B cell (primary cell): ENCODE measurements around the gene NKG7. TPM values are rescaled to one million over a fixed set of nuclear protein-coding genes. Genes with fewer than 3 reads are reported as not detected.

ENCODE experiments used
- ATAC-seq: fragments of 200-7000 bp; cut with Tn5 transposase; one replicate; pipeline ENCODE4 v1.10.0; 2021; ENCODE audit warnings: low read depth, mild to moderate bottlenecking, moderate number of reproducible peaks, moderate library complexity
- CTCF ChIA-PET: fragments of 350-600 bp; sonication (Branson Sonifier 250); formaldehyde crosslinking; loops from one replicate; lab custom pipeline; 2021; ENCODE audit warnings: antibody characterized with exemption, inconsistent platforms; lab: Charles Lee
- POLR2A ChIA-PET: fragments of 350-600 bp; sonication (Branson Sonifier 250); formaldehyde crosslinking; loops from one replicate; lab custom pipeline; 2021; ENCODE audit warnings: antibody characterized with exemption; lab: Charles Lee
- DNase-seq: peaks from one replicate; pipeline ENCODE4 v3.0.0; 2013
- H2AFZ ChIP-seq: 2 replicates; pipeline ENCODE4 v1.6.1; 2012; ENCODE audit warnings: mild to moderate bottlenecking, low read depth, low read length; ENCODE audit not compliant: insufficient read depth, poor library complexity, severe bottlenecking
- H3K27ac ChIP-seq, 2 donors: 1 replicate in 1 of 2; 2 replicates in 1 of 2; pipeline ENCODE4 v1.5.1; 2012 to 2013; ENCODE audit warnings: low read length in 2 of 2, mild to moderate bottlenecking in 2 of 2, moderate library complexity in 1 of 2
- H3K27me3 ChIP-seq, 4 experiments: fragments of 200-600 bp in 1 of 4; sonication (generic) in 1 of 4; replicated peaks in 1 of 4; 1 replicate in 2 of 4; 2 replicates in 2 of 4; pipeline versions ENCODE4 v1.6.1 to v1.7.0; 2013 to 2016; ENCODE audit warnings: low read length in 3 of 4, mild to moderate bottlenecking in 2 of 4, mixed read lengths in 1 of 4, moderate library complexity in 1 of 4; ENCODE audit not compliant: insufficient read depth in 4 of 4, control insufficient read depth in 3 of 4; ENCODE audit errors: control extremely low read depth in 1 of 4
- H3K36me3 ChIP-seq, 2 experiments: replicated peaks in 1 of 2; 1 replicate in 1 of 2; 2 replicates in 1 of 2; pipeline versions ENCODE4 v1.6.1 to v1.7.1; 2013; ENCODE audit warnings: low read length in 1 of 2; ENCODE audit not compliant: insufficient read depth in 2 of 2, control insufficient read depth in 1 of 2; ENCODE audit errors: control extremely low read depth in 1 of 2, extremely low read depth in 1 of 2
- H3K4me1 ChIP-seq, 2 donors: fragments of 200-600 bp in 1 of 2; sonication (generic) in 1 of 2; 1 replicate in 1 of 2; 2 replicates in 1 of 2; pipeline versions ENCODE4 v1.5.1 to v1.6.1; 2013 to 2017; ENCODE audit warnings: low read length in 2 of 2; ENCODE audit not compliant: control insufficient read depth in 2 of 2, insufficient read depth in 2 of 2
- H3K4me2 ChIP-seq: replicated peaks from 2 replicates; pipeline ENCODE3; 2012; ENCODE audit warnings: mild to moderate bottlenecking, low read depth, low read length; ENCODE audit not compliant: poor library complexity, severe bottlenecking
- H3K4me3 ChIP-seq, 5 experiments: fragments of 200-600 bp in 1 of 5; sonication (generic) in 1 of 5; 1 replicate in 3 of 5; 2 replicates in 2 of 5; pipeline versions ENCODE4 v1.5.1 to v1.7.0; 2011 to 2016; ENCODE audit warnings: low read length in 4 of 5, mild to moderate bottlenecking in 4 of 5, low read depth in 2 of 5, control low read depth in 1 of 5, moderate library complexity in 1 of 5; ENCODE audit not compliant: insufficient read depth in 1 of 5; ENCODE audit errors: control extremely low read depth in 1 of 5, extremely low read depth in 1 of 5
- H3K79me2 ChIP-seq: fragments of 200-600 bp; sonication (generic); one replicate; pipeline ENCODE4 v1.6.0; 2016; ENCODE audit warnings: low read length; ENCODE audit not compliant: control insufficient read depth, insufficient read depth
- H3K9ac ChIP-seq: fragments of 200-600 bp; sonication (generic); 2 replicates; pipeline ENCODE4 v1.6.1; 2017; ENCODE audit warnings: mild to moderate bottlenecking, low read length, moderate library complexity
- H3K9me3 ChIP-seq, 3 donors: one replicate each; pipeline versions ENCODE4 v1.6.1 to v1.7.1; 2013; ENCODE audit warnings: low read length in 2 of 3; ENCODE audit not compliant: control insufficient read depth in 2 of 3, insufficient read depth in 1 of 3; ENCODE audit errors: control extremely low read depth in 1 of 3
- H4K20me1 ChIP-seq: 2 replicates; pipeline ENCODE4 v1.6.0; 2012; ENCODE audit warnings: mild to moderate bottlenecking, low read length; ENCODE audit not compliant: insufficient read depth, control insufficient read depth, poor library complexity, severe bottlenecking
- H3K27ac Mint-ChIP-seq: one replicate; pipeline ENCODE4 v1.8.0; 2021; ENCODE audit warnings: mixed read lengths
- H3K27me3 Mint-ChIP-seq: one replicate; pipeline ENCODE4 v1.8.0; 2021; ENCODE audit warnings: mixed read lengths
- H3K4me1 Mint-ChIP-seq: one replicate; pipeline ENCODE4 v1.8.0; 2021; ENCODE audit warnings: mixed read lengths
- H3K4me3 Mint-ChIP-seq: one replicate; pipeline ENCODE4 v1.8.0; 2021; ENCODE audit warnings: mixed read lengths
- H3K9me3 Mint-ChIP-seq: one replicate; pipeline ENCODE4 v1.8.0; 2022; ENCODE audit warnings: mixed read lengths; ENCODE audit not compliant: insufficient read depth
- EZH2 ChIP-seq: IDR thresholded peaks from 2 replicates; pipeline ENCODE4 v1.6.1; 2012; ENCODE audit warnings: borderline replicate concordance, low read depth, mild to moderate bottlenecking, moderate library complexity, low read length; ENCODE audit not compliant: insufficient read depth, poor library complexity, severe bottlenecking
- WGBS: methylation state at CpG from one replicate; pipeline ENCODE4 v1.1.5; 2013; ENCODE audit warnings: missing lambda C conversion rate; ENCODE audit not compliant: insufficient coverage; 5-methylcytosine and 5-hydroxymethylcytosine counted together
- intact Hi-C: fragments of 100-400 bp; cut with micrococcal nuclease; formaldehyde crosslinking; loops from one replicate; pipeline ENCODE4 v1.10.0; 2022
- polyA plus RNA-seq: library from polyadenylated mRNA; depleted of rRNA; stranded (reverse); fragments of >200 nt; gene quantifications from 2 replicates; pipeline ENCODE4 v1.2.3, GENCODE V29; 2012
- total RNA-seq, 2 donors: library from RNA; stranded (reverse); fragments of 120-200 nt in 1 of 2; gene quantifications; 1 replicate in 1 of 2; 2 replicates in 1 of 2; pipeline versions ENCODE4 v1.2.3 to v1.2.4, GENCODE V29; 2013 to 2022
- TF ChIP-seq, protein P1 (sequence below): fragments of 200-600 bp; IDR thresholded peaks from one replicate; pipeline ENCODE4 v1.8.0; 2022; ENCODE audit warnings: antibody characterized with exemption, mild to moderate bottlenecking

The NKG7 gene
- total and polyA plus RNA-seq, 2 donors (not counting 1 experiment from before 2014, with no cell fraction given): 1.9 to 6.6 TPM

DNA sequence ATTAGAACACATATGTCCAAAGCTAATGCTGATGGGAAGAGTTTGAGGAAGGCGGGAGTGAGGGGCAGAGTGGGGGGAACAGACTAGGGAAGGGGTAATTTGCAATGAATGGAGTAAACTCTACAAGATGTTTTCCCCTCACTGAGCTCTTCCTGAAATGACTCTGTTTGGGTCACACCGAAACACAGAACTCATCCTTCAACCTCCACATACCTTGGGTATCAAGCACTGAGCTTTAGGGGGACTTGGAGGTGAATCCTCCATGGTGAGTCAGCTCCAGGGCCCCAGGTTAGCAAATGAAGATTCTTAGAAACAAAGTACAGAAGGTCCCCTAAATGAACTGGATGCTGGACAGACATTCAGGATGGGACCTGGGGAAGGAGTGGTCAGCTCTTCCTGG lies 46.3 kb upstream of the NKG7 start:
- POLR2A ChIA-PET: no interaction called here

DNA sequence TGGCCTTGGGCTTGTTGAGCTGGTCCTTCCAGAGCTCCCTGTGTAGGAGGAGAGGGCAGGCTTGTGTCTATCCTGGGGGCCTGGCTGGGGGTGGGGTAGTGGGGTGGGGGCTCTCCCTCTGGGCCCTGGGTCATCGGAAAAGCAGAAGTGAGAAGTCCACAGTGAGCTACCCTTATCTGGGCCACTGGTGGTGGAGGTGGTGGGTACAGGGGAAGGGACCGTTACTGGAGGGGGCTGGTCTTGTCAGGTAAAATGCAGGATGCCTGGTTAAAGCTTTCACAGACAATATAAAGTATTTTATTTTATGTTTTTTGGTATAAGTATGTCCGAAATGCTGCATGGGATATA lies 45.3 kb upstream of the NKG7 start:
- DNase-seq: no peak
- peak; percentile 69 for ATAC-seq
- no peaks in the 10 kb centered on the region for H4K20me1 ChIP-seq
- H3K36me3 ChIP-seq: peaks cover 2 to 30% of the 10 kb centered on the region in 2 experiments
- H3K9me3 ChIP-seq: peaks cover 0 to 6% (median 0%) of the 10 kb centered on the region in 3 donors
- H3K9me3 Mint-ChIP-seq: no peaks in the 10 kb centered on the region
- peaks cover 52% of the 10 kb centered on the region for H3K4me1 Mint-ChIP-seq
- H3K4me3 ChIP-seq: peak overlapping the region; percentile 63 to 80 (median 69)
- H3K79me2 ChIP-seq: peaks cover 21% of the 10 kb centered on the region
- H2AFZ ChIP-seq: peak overlapping the region; percentile 89
- H3K4me2 ChIP-seq: peak overlapping the region; percentile 77
- intact Hi-C loops: loop anchor here (1.0 to 10.0 kb wide), 8 partner anchors 19 to 240 kb away; partner anchors contain the start of gene SIGLEC6
- POLR2A ChIA-PET: interaction anchor here (0.5 to 1.8 kb wide), 13 partner anchors 10 to 185 kb away, joined by 3 to 14 read pairs (median 3); partner anchors contain the start of gene SIGLEC6
- peak overlapping the region; percentile 81 for H3K9ac ChIP-seq
- peaks cover 6% of the 10 kb centered on the region for H3K27me3 Mint-ChIP-seq
- H3K27me3 ChIP-seq: peaks cover 0 to 11% (median 3%) of the 10 kb centered on the region in 4 experiments
- TF ChIP-seq EZH2: no peak
- TF ChIP-seq, protein P1, sequence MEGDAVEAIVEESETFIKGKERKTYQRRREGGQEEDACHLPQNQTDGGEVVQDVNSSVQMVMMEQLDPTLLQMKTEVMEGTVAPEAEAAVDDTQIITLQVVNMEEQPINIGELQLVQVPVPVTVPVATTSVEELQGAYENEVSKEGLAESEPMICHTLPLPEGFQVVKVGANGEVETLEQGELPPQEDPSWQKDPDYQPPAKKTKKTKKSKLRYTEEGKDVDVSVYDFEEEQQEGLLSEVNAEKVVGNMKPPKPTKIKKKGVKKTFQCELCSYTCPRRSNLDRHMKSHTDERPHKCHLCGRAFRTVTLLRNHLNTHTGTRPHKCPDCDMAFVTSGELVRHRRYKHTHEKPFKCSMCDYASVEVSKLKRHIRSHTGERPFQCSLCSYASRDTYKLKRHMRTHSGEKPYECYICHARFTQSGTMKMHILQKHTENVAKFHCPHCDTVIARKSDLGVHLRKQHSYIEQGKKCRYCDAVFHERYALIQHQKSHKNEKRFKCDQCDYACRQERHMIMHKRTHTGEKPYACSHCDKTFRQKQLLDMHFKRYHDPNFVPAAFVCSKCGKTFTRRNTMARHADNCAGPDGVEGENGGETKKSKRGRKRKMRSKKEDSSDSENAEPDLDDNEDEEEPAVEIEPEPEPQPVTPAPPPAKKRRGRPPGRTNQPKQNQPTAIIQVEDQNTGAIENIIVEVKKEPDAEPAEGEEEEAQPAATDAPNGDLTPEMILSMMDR: no peak
- CTCF ChIA-PET: interaction anchor here (0.7 to 6.6 kb wide), 20 partner anchors 10 to 360 kb away, joined by 3 to 112 read pairs (median 9); partner anchors contain the start of genes CLDND2, NKG7, SIGLEC6 and VSIG10L
- H3K4me1 ChIP-seq: peaks cover 31 to 53% of the 10 kb centered on the region in 2 donors
- H3K27ac ChIP-seq: peak overlapping the region; percentile 85 to 86
- H3K27ac Mint-ChIP-seq: peak overlapping the region; percentile 99
- WGBS: 0% methylated on average over 1 of the region's 3 CpGs
- peak overlapping the region; percentile 99 for H3K4me3 Mint-ChIP-seq

More for the DNA sequence above, 46.3 kb upstream of the NKG7 start:
- Histone ChIP-seq H3K4me3 (peak overlapping the region in 1 of 5 experiments; percentile 18), H4K20me1 (no peaks in the 10 kb centered on the region), H3K36me3 (peaks cover 1 to 21% of the 10 kb centered on the region in 2 experiments), H3K79me2 (peaks cover 21% of the 10 kb centered on the region), H3K4me2 (peak overlapping the region; percentile 21), H3K9me3 (peaks cover 0 to 6% (median 0%) of the 10 kb centered on the region in 3 donors), H3K27ac (peak overlapping the region in 1 of 2 donors; percentile 41), H3K27me3 (peaks cover 0 to 11% (median 3%) of the 10 kb centered on the region in 4 experiments), H3K4me1 (peaks cover 31 to 53% of the 10 kb centered on the region in 2 donors), H2AFZ (no peak overlapping the region), H3K9ac (no peak overlapping the region)
- DNase-seq (no peak), ATAC-seq (no peak)
- Mint-ChIP-seq H3K4me1 (peaks cover 48% of the 10 kb centered on the region), H3K9me3 (no peaks in the 10 kb centered on the region), H3K27ac (peak overlapping the region; percentile 76), H3K27me3 (peaks cover 10% of the 10 kb centered on the region), H3K4me3 (peak overlapping the region; percentile 59)
- TF ChIP-seq, protein P1: no peak
- TF ChIP-seq EZH2: no peak
- no CpG with 5 or more reads among the region's 2 CpGs for WGBS
- intact Hi-C loops: loop anchor here (5.0 to 10.0 kb wide), 2 partner anchors 114 to 136 kb away; partner anchors contain the start of gene SIGLEC6
- CTCF ChIA-PET: interaction anchor here (0.7 to 6.6 kb wide), 12 partner anchors 11 to 243 kb away, joined by 3 to 112 read pairs (median 14); no protein-coding TSS in a partner anchor
